ENCODE results near the gene PLK1. TPM values are rescaled to one million over a fixed set of nuclear protein-coding genes. Genes with fewer than 3 reads are reported as not detected.

Gene PLK1
- total and polyA plus RNA-seq, 2 experiments from 2014 or later, result 69.0 to 141 TPM

DNA sequence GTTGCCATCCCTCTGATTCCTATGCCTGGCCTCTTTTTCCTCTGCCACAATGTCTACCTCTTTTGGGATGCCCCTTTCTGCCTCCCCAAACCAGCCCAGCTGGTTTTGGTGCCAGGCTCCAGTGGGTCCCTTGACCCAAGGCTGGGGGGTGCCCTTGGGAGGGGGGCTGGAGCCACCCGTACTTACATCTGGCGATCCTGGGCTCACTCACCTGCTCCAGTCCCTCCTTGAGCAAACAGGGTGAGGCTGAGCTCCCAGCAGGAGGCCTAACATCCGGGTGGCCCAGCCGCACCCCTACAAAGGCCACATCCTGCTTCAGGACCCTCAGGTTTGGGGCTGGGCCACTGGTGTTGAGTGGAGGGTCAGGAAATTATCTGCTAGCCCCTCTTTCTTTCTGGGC is 33.1 kb downstream of the PLK1 start:
- no peak overlapping the region for H3K27ac Mint-ChIP-seq
- peaks cover 37% of the 10 kb centered on the region for H3K27me3 ChIP-seq (ENCODE audit: insufficient read depth)
- 0 out of 3 replicates have a peak overlapping the region, but pooled peaks have one; percentile 6 for H3K4me3 Mint-ChIP-seq
- H3K36me3 ChIP-seq (ENCODE audit: insufficient read depth), result no peaks in the 10 kb centered on the region
- H3K79me2 ChIP-seq (replicated peaks; ENCODE audit: insufficient read depth), result no peaks in the 10 kb centered on the region
- no peaks in the 10 kb centered on the region for H3F3A ChIP-seq (replicated peaks; ENCODE audit: low read depth)
- TF ChIP-seq ZNF114 (CRISPR knock-in tag; IDR thresholded peaks at IDR 0.05), result no peak
- no peak for TF ChIP-seq STAT1 (IDR thresholded peaks at IDR 0.05; ENCODE audit: unreplicated experiment)
- no peak for TF ChIP-seq POLR2AphosphoS5 (IDR thresholded peaks at IDR 0.05; ENCODE audit: low read depth)
- TF ChIP-seq, protein P1, sequence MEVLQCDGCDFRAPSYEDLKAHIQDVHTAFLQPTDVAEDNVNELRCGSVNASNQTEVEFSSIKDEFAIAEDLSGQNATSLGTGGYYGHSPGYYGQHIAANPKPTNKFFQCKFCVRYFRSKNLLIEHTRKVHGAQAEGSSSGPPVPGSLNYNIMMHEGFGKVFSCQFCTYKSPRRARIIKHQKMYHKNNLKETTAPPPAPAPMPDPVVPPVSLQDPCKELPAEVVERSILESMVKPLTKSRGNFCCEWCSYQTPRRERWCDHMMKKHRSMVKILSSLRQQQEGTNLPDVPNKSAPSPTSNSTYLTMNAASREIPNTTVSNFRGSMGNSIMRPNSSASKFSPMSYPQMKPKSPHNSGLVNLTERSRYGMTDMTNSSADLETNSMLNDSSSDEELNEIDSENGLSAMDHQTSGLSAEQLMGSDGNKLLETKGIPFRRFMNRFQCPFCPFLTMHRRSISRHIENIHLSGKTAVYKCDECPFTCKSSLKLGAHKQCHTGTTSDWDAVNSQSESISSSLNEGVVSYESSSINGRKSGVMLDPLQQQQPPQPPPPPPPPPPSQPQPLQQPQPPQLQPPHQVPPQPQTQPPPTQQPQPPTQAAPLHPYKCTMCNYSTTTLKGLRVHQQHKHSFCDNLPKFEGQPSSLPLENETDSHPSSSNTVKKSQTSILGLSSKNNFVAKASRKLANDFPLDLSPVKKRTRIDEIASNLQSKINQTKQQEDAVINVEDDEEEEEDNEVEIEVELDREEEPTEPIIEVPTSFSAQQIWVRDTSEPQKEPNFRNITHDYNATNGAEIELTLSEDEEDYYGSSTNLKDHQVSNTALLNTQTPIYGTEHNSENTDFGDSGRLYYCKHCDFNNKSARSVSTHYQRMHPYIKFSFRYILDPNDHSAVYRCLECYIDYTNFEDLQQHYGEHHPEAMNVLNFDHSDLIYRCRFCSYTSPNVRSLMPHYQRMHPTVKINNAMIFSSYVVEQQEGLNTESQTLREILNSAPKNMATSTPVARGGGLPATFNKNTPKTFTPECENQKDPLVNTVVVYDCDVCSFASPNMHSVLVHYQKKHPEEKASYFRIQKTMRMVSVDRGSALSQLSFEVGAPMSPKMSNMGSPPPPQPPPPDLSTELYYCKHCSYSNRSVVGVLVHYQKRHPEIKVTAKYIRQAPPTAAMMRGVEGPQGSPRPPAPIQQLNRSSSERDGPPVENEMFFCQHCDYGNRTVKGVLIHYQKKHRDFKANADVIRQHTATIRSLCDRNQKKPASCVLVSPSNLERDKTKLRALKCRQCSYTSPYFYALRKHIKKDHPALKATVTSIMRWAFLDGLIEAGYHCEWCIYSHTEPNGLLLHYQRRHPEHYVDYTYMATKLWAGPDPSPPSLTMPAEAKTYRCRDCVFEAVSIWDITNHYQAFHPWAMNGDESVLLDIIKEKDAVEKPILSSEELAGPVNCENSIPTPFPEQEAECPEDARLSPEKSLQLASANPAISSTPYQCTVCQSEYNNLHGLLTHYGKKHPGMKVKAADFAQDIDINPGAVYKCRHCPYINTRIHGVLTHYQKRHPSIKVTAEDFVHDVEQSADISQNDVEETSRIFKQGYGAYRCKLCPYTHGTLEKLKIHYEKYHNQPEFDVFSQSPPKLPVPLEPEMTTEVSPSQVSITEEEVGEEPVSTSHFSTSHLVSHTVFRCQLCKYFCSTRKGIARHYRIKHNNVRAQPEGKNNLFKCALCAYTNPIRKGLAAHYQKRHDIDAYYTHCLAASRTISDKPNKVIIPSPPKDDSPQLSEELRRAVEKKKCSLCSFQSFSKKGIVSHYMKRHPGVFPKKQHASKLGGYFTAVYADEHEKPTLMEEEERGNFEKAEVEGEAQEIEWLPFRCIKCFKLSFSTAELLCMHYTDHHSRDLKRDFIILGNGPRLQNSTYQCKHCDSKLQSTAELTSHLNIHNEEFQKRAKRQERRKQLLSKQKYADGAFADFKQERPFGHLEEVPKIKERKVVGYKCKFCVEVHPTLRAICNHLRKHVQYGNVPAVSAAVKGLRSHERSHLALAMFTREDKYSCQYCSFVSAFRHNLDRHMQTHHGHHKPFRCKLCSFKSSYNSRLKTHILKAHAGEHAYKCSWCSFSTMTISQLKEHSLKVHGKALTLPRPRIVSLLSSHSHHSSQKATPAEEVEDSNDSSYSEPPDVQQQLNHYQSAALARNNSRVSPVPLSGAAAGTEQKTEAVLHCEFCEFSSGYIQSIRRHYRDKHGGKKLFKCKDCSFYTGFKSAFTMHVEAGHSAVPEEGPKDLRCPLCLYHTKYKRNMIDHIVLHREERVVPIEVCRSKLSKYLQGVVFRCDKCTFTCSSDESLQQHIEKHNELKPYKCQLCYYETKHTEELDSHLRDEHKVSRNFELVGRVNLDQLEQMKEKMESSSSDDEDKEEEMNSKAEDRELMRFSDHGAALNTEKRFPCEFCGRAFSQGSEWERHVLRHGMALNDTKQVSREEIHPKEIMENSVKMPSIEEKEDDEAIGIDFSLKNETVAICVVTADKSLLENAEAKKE (CRISPR knock-in tag; IDR thresholded peaks at IDR 0.05), result no peak
- TF ChIP-seq, protein P2, sequence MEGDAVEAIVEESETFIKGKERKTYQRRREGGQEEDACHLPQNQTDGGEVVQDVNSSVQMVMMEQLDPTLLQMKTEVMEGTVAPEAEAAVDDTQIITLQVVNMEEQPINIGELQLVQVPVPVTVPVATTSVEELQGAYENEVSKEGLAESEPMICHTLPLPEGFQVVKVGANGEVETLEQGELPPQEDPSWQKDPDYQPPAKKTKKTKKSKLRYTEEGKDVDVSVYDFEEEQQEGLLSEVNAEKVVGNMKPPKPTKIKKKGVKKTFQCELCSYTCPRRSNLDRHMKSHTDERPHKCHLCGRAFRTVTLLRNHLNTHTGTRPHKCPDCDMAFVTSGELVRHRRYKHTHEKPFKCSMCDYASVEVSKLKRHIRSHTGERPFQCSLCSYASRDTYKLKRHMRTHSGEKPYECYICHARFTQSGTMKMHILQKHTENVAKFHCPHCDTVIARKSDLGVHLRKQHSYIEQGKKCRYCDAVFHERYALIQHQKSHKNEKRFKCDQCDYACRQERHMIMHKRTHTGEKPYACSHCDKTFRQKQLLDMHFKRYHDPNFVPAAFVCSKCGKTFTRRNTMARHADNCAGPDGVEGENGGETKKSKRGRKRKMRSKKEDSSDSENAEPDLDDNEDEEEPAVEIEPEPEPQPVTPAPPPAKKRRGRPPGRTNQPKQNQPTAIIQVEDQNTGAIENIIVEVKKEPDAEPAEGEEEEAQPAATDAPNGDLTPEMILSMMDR (conservative IDR thresholded peaks at IDR 0.05; ENCODE audit: low read depth in 2 of 2), result no peak
- TF ChIP-seq NANOG (IDR thresholded peaks at IDR 0.05; ENCODE audit: borderline replicate concordance), result no peak
- TF ChIP-seq JUNB (IDR thresholded peaks at IDR 0.05; ENCODE audit: unreplicated experiment), result no peak
- TF ChIP-seq EZH2phosphoT487 (IDR thresholded peaks at IDR 0.05; ENCODE audit: unreplicated experiment), result no peak
- no peak for TF ChIP-seq REST (IDR thresholded peaks at IDR 0.05; ENCODE audit: unreplicated experiment)
- TF ChIP-seq ZNF331 (CRISPR knock-in tag; IDR thresholded peaks at IDR 0.05; ENCODE audit: low read depth), result no peak
- no peak for TF ChIP-seq EZH2 (IDR thresholded peaks at IDR 0.05; ENCODE audit: low read depth, unreplicated experiment)
- TF ChIP-seq CREB1 (CRISPR knock-in tag; IDR thresholded peaks at IDR 0.05; ENCODE audit: low read depth), result no peak
- TF ChIP-seq ETS1 (IDR thresholded peaks at IDR 0.05), result no peak
- H3K4me2 ChIP-seq, result no peak overlapping the region
- H4K20me1 ChIP-seq (replicated peaks; ENCODE audit: insufficient read depth), result no peaks in the 10 kb centered on the region
- DNase-seq (ENCODE audit: low spot score) (no peak), ATAC-seq (no peak)
- H3K4me3 ChIP-seq, result no peak overlapping the region
- H3K27ac ChIP-seq (ENCODE audit: low read depth), result no peak overlapping the region
- no peak overlapping the region for H2AFZ ChIP-seq
- H3K27me3 Mint-ChIP-seq (ENCODE audit: insufficient read depth, low read depth, poor library complexity), result peaks cover 21% of the 10 kb centered on the region
- H3K9me3 Mint-ChIP-seq, result peaks cover 20% of the 10 kb centered on the region
- no peaks in the 10 kb centered on the region; the same call in 1 of the 2 replicates for H3K9me2 ChIP-seq (ENCODE audit: insufficient read depth)
- 0 out of 2 replicates have a peak, but pooled peaks cover 5% of the 10 kb centered on the region for H3K4me1 ChIP-seq (ENCODE audit: insufficient read depth)
- peaks cover 17% of the 10 kb centered on the region; the same call in 2 of the 3 replicates for H3K36me3 Mint-ChIP-seq (ENCODE audit: low read depth)
- H3K4me1 Mint-ChIP-seq, result peaks cover 3% of the 10 kb centered on the region; the same call in 2 of the 3 replicates
